Measurements from ENCODE around the gene NUDT1. TPM values are rescaled to one million over a fixed set of nuclear protein-coding genes. Genes with fewer than 3 reads are reported as not detected.
A peak's percentile ranks its signal among the peaks of the same experiment; 100 is the strongest.

NUDT1 gene
- total RNA-seq (2014; rRNA removed; shearing (Covaris generic)) = 117 and 124 TPM in 2 replicates
- total RNA-seq (2022) = 78.2 and 88.4 TPM in 2 replicates
- Bru-seq, nascent RNA = percentile 58 among the genes with signal in this experiment
- percentile 56 among the genes with signal in this experiment for BruChase-seq, experiment 1, labeled RNA remaining after a 6-hour chase
- BruChase-seq, experiment 2, labeled RNA remaining after a 2-hour chase = percentile 54 among the genes with signal in this experiment
- long read RNA-seq, transcript NUDT1-202 (4 exons, 771 nt) = minor isoform, 7 of 87 reads
- long read RNA-seq, transcript NUDT1-201 (4 exons, 698 nt) = minor isoform, 11 of 87 reads
- long read RNA-seq, transcript NUDT1-206 (3 exons, 714 nt) = major isoform, 40 of 87 reads
- long read RNA-seq, transcript NUDT1-203 (4 exons, 662 nt) = minor isoform, 21 of 87 reads
- long read RNA-seq, partial matches to known transcripts = 1 of 87 reads
- long read RNA-seq, other reads (novel, unspliced or antisense) = 3 of 87 reads

DNA sequence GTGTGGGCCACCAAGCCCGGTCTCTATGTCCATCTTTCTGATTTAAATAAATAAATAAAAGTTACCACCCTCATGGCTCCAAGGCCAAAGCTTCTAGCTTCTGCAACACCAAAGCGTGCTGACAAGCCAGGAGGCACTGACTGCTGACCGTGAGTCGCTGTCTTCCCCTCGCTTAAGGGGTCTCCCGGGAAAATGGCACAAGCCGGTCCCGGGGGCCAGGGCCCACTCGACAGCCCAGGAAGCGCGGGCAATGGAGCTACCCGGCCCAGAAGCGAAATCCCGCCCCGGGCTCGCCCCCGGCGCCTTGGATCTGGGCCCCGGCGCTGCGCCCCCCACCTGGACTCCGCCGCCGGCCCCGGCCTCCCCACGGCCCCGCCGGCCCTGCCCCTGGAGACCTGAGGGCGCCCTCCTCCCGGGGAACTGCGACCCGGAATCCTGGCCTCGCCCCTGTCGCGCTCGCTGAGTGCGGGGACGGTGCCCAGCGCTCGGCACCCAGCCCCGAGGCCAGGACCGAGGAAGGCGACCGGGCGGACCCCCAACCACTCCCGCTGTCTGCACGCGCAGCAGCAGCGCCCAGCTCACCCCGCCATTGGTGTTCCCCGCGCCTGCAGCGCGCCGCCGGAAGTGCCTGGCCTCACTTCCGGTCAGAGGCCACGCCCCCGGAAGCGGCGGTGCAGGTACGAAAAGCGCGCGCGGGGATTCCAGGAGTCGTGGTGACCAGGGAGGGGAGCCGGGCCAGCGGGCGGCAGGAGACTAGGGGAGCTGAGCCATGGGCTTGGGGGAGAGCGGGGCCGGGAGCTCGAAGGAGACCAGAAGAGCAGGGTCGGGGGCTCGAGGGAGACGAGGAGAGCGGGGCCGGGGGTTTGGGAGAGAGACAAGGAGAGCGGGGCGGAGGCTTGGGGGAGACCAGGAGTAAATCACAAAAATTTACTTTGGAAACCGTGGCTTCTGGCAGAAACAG is at the start of gene NUDT1, which contains the start of gene MRM2:
NUDT1 (plus strand) TSS at position 647 of the 961 bp plus-strand sequence. CDS start 2,349 bp downstream, outside the sequence.
MRM2 (minus strand) TSS at position 626 of the 961 bp plus-strand sequence; CDS start at position 590, 36 bp downstream.
- Histone ChIP-seq H3K9me2 (ENCODE audit: insufficient read depth, low read length) (no peaks in the 10 kb centered on the region), H4K20me1 (ENCODE audit: insufficient read depth, low read length) (0 out of 2 replicates have a peak, but pooled peaks cover 5% of the 10 kb centered on the region), H3K4me3 (ENCODE audit: low read depth, low read length, poor library complexity, severe bottlenecking) (peak within 1 kb of the TSS; percentile 99), H3K4me1 (ENCODE audit: insufficient read depth, low read length, poor library complexity, severe bottlenecking) (peaks cover 40% of the 10 kb centered on the region), H2AFZ (ENCODE audit: low read length) (peak within 1 kb of the TSS; percentile 49; the same call in 1 of the 2 replicates), H3K36me3 (ENCODE audit: insufficient read depth, low read length) (peaks cover 22% of the 10 kb centered on the region), H3K9me3 (ENCODE audit: low read length) (no peaks in the 10 kb centered on the region), H3K79me2 (ENCODE audit: insufficient read depth, low read depth, low read length) (peaks cover 30% of the 10 kb centered on the region), H3K27ac (ENCODE audit: low read depth, low read length, poor library complexity, severe bottlenecking) (peak within 1 kb of the TSS; percentile 65), H3K4me2 (ENCODE audit: low read length) (peak within 1 kb of the TSS; percentile 86)
- ChIA-PET CTCF (ENCODE audit: unreplicated experiment) (interaction anchor here (1.1 kb wide), 1 partner anchor 106 kb away, joined by 3 read pairs; no protein-coding TSS in a partner anchor), POLR2A (interaction anchor here (0.6 to 1.5 kb wide), 6 partner anchors 10 to 602 kb away, joined by 3 to 7 read pairs (median 4); no protein-coding TSS in a partner anchor)
- BruUV-seq (replicated peaks) = no TSS peak
- peak; percentile 87 for DNase-seq (ENCODE audit: low spot score)
- intact Hi-C loops (cut with micrococcal nuclease; ENCODE audit: unreplicated experiment) = loop anchor here (5.0 kb wide), 1 partner anchor 65 kb away; no protein-coding TSS in a partner anchor
- TF ChIP-seq CTCF (conservative IDR thresholded peaks at IDR 0.05; ENCODE audit: low read length) (no peak; the same call in 1 of the 2 replicates), EZH2phosphoT487 (IDR thresholded peaks at IDR 0.05; ENCODE audit: borderline replicate concordance, low read depth, low read length) (no peak)

GRCh38 chr7:2192831-2193534 is 49.0 kb upstream of the NUDT1 start:
- no TSS peak for BruUV-seq (replicated peaks)
- Histone ChIP-seq H4K20me1 (ENCODE audit: insufficient read depth, low read length) (no peaks in the 10 kb centered on the region), H3K4me2 (ENCODE audit: low read length) (no peak overlapping the region), H3K79me2 (ENCODE audit: insufficient read depth, low read depth, low read length) (no peaks in the 10 kb centered on the region), H3K9me3 (ENCODE audit: low read length) (peaks cover 13% of the 10 kb centered on the region), H3K27ac (ENCODE audit: low read depth, low read length, poor library complexity, severe bottlenecking) (no peak overlapping the region), H3K4me1 (ENCODE audit: insufficient read depth, low read length, poor library complexity, severe bottlenecking) (no peaks in the 10 kb centered on the region), H3K9me2 (ENCODE audit: insufficient read depth, low read length) (no peaks in the 10 kb centered on the region), H2AFZ (ENCODE audit: low read length) (no peak overlapping the region), H3K36me3 (ENCODE audit: insufficient read depth, low read length) (peaks cover 84% of the 10 kb centered on the region), H3K4me3 (ENCODE audit: low read depth, low read length, poor library complexity, severe bottlenecking) (no peak overlapping the region)
- ChIA-PET POLR2A (no interaction called here), CTCF (ENCODE audit: unreplicated experiment) (interaction anchor here (0.6 kb wide), 1 partner anchor 490 kb away, joined by 3 read pairs; no protein-coding TSS in a partner anchor)
- TF ChIP-seq CTCF (conservative IDR thresholded peaks at IDR 0.05; ENCODE audit: low read length) (no peak), EZH2phosphoT487 (IDR thresholded peaks at IDR 0.05; ENCODE audit: borderline replicate concordance, low read depth, low read length) (no peak)
- DNase-seq (ENCODE audit: low spot score) = no peak
- intact Hi-C loops (cut with micrococcal nuclease; ENCODE audit: unreplicated experiment) = loop anchor here (5.0 kb wide), 1 partner anchor 91 kb away; no protein-coding TSS in a partner anchor
